SK-N-SH treated with all-trans-retinoic acid at 6 μM for 48 hours (cell line): Measurements from ENCODE around the gene DAB2.
"Not testable (repeated sequence)": the region's sequence is repeated elsewhere in the genome, so short reads cannot be mapped to it uniquely, and the experiment has no call there.

Source experiments
- ATAC-seq: fragments of 200-7000 bp; cut with Tn5 transposase; 3 replicates; pipeline ENCODE4 v1.9.1; 2020; ENCODE audit warnings: mild to moderate bottlenecking, moderate library complexity
- BACH2 ChIP-seq: fragments of 250-450 bp; sonication (Bioruptor Pico); IDR thresholded peaks from 2 replicates; pipeline ENCODE4 v1.9.0; 2021; ENCODE audit warnings: mild to moderate bottlenecking, borderline replicate concordance
- CSDC2 ChIP-seq: fragments of 250-450 bp; sonication (Bioruptor Pico); IDR thresholded peaks from 2 replicates; pipeline ENCODE4 v1.5.0; 2020; ENCODE audit warnings: mild to moderate bottlenecking, moderate library complexity
- CSRNP3 ChIP-seq: fragments of 250-450 bp; sonication (Bioruptor Pico); IDR thresholded peaks from 2 replicates; pipeline ENCODE4 v1.5.1; 2021; ENCODE audit warnings: mild to moderate bottlenecking, moderate library complexity
- ESRRG ChIP-seq: fragments of 250-450 bp; sonication (Bioruptor Pico); IDR thresholded peaks from 2 replicates; pipeline ENCODE4 v1.6.1; 2021; ENCODE audit warnings: mild to moderate bottlenecking
- GLIS3 ChIP-seq: fragments of 250-450 bp; sonication (Bioruptor Pico); IDR thresholded peaks from 2 replicates; pipeline ENCODE4 v1.5.0; 2020; ENCODE audit warnings: mild to moderate bottlenecking, moderate library complexity
- ISL1 ChIP-seq: fragments of 250-450 bp; sonication (Bioruptor Pico); IDR thresholded peaks from 2 replicates; pipeline ENCODE4 v2.1.2; 2022; ENCODE audit warnings: mild to moderate bottlenecking, moderate library complexity
- OSR1 ChIP-seq: fragments of 250-450 bp; sonication (Bioruptor Pico); IDR thresholded peaks from 2 replicates; pipeline ENCODE4 v1.8.0; 2022; ENCODE audit warnings: moderate library complexity, mild to moderate bottlenecking, inconsistent platforms
- RARB ChIP-seq: fragments of 250-450 bp; sonication (Bioruptor Pico); IDR thresholded peaks from 2 replicates; pipeline ENCODE4 v1.8.0; 2021; ENCODE audit warnings: mild to moderate bottlenecking, moderate library complexity
- TOX ChIP-seq: fragments of 250-450 bp; sonication (Bioruptor Pico); IDR thresholded peaks from 2 replicates; pipeline ENCODE4 v1.8.0; 2021; ENCODE audit warnings: mild to moderate bottlenecking, moderate library complexity, borderline replicate concordance
- ZC3H10 ChIP-seq: fragments of 250-450 bp; sonication (Bioruptor Pico); IDR thresholded peaks from 2 replicates; pipeline ENCODE4 v1.5.1; 2021; ENCODE audit warnings: mild to moderate bottlenecking, moderate library complexity
- ZFP3 ChIP-seq: fragments of 250-450 bp; sonication (Bioruptor Pico); IDR thresholded peaks from 2 replicates; pipeline ENCODE4 v1.5.0; 2020; ENCODE audit warnings: mild to moderate bottlenecking, moderate library complexity
- ZFP30 ChIP-seq: fragments of 450-650 bp; formaldehyde crosslinking; IDR thresholded peaks from 2 replicates; pipeline ENCODE4 v1.5.0; 2022; ENCODE audit warnings: mild to moderate bottlenecking, moderate library complexity
- ZNF70 ChIP-seq: fragments of 450-650 bp; formaldehyde crosslinking; IDR thresholded peaks from 2 replicates; pipeline ENCODE4 v1.5.0; 2020; ENCODE audit warnings: mild to moderate bottlenecking, moderate library complexity
- ZNF8 ChIP-seq: fragments of 450-650 bp; formaldehyde crosslinking; IDR thresholded peaks from 2 replicates; pipeline ENCODE4 v1.5.0; 2020; ENCODE audit warnings: mild to moderate bottlenecking, moderate library complexity
- TF ChIP-seq, protein P1 (sequence below): fragments of 250-450 bp; sonication (Bioruptor Pico); IDR thresholded peaks from 2 replicates; pipeline ENCODE4 v1.8.0; 2021; ENCODE audit warnings: low read depth, mild to moderate bottlenecking, moderate library complexity, borderline replicate concordance
- TF ChIP-seq, protein P2 (sequence below): fragments of 250-450 bp; sonication (Bioruptor Pico); IDR thresholded peaks from 2 replicates; pipeline ENCODE4 v1.5.1; 2020; ENCODE audit warnings: low read depth, mild to moderate bottlenecking, moderate library complexity
- TF ChIP-seq, protein P3 (sequence below): fragments of 250-450 bp; sonication (Bioruptor Pico); IDR thresholded peaks from 2 replicates; pipeline ENCODE4 v1.5.0; 2020; ENCODE audit warnings: mild to moderate bottlenecking, moderate library complexity

The DAB2 gene

DNA sequence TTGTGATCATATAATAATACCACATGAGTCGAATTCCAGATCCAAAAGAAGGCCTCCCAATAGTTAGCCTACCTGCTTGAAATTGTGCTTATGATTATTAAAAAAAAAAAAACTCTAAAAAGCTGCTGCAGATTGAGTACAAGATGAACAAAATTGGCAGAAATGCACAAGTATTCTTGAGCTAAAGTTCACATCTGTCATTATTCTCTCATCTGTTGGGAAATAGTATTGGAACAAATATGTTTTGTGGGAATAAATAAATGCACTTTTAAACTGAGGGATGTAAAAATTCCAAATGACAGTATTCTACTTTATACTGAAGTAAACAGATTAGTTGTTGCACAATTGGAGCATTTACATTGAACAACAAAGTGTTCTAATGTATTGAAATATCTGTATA, 15.7 kb downstream of the DAB2 start:
- TF ChIP-seq ZNF8 (CRISPR knock-in tag): no peak
- TF ChIP-seq CSDC2 (CRISPR knock-in tag): no peak
- TF ChIP-seq RARB: no peak
- TF ChIP-seq, protein P1, sequence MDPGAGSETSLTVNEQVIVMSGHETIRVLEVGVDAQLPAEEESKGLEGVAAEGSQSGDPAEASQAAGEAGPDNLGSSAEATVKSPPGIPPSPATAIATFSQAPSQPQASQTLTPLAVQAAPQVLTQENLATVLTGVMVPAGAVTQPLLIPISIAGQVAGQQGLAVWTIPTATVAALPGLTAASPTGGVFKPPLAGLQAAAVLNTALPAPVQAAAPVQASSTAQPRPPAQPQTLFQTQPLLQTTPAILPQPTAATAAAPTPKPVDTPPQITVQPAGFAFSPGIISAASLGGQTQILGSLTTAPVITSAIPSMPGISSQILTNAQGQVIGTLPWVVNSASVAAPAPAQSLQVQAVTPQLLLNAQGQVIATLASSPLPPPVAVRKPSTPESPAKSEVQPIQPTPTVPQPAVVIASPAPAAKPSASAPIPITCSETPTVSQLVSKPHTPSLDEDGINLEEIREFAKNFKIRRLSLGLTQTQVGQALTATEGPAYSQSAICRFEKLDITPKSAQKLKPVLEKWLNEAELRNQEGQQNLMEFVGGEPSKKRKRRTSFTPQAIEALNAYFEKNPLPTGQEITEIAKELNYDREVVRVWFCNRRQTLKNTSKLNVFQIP (CRISPR knock-in tag): no peak
- no peak for TF ChIP-seq TOX (CRISPR knock-in tag)
- no peak for TF ChIP-seq ESRRG (CRISPR knock-in tag)
- no peak for TF ChIP-seq BACH2
- TF ChIP-seq CSRNP3 (CRISPR knock-in tag): no peak
- no peak for TF ChIP-seq ZFP3 (CRISPR knock-in tag)
- TF ChIP-seq ZFP30 (CRISPR knock-in tag): no peak
- TF ChIP-seq GLIS3 (CRISPR knock-in tag): no peak
- TF ChIP-seq, protein P2, sequence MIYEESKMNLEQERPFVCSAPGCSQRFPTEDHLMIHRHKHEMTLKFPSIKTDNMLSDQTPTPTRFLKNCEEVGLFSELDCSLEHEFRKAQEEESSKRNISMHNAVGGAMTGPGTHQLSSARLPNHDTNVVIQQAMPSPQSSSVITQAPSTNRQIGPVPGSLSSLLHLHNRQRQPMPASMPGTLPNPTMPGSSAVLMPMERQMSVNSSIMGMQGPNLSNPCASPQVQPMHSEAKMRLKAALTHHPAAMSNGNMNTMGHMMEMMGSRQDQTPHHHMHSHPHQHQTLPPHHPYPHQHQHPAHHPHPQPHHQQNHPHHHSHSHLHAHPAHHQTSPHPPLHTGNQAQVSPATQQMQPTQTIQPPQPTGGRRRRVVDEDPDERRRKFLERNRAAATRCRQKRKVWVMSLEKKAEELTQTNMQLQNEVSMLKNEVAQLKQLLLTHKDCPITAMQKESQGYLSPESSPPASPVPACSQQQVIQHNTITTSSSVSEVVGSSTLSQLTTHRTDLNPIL (CRISPR knock-in tag): no peak
- TF ChIP-seq, protein P3, sequence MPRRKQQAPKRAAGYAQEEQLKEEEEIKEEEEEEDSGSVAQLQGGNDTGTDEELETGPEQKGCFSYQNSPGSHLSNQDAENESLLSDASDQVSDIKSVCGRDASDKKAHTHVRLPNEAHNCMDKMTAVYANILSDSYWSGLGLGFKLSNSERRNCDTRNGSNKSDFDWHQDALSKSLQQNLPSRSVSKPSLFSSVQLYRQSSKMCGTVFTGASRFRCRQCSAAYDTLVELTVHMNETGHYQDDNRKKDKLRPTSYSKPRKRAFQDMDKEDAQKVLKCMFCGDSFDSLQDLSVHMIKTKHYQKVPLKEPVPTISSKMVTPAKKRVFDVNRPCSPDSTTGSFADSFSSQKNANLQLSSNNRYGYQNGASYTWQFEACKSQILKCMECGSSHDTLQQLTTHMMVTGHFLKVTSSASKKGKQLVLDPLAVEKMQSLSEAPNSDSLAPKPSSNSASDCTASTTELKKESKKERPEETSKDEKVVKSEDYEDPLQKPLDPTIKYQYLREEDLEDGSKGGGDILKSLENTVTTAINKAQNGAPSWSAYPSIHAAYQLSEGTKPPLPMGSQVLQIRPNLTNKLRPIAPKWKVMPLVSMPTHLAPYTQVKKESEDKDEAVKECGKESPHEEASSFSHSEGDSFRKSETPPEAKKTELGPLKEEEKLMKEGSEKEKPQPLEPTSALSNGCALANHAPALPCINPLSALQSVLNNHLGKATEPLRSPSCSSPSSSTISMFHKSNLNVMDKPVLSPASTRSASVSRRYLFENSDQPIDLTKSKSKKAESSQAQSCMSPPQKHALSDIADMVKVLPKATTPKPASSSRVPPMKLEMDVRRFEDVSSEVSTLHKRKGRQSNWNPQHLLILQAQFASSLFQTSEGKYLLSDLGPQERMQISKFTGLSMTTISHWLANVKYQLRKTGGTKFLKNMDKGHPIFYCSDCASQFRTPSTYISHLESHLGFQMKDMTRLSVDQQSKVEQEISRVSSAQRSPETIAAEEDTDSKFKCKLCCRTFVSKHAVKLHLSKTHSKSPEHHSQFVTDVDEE: no peak
- ATAC-seq: no peak

- ATAC-seq: peak; percentile 63
- TF ChIP-seq, protein P2 (CRISPR knock-in tag): no peak
- TF ChIP-seq ZC3H10 (CRISPR knock-in tag) (no peak), ISL1 (CRISPR knock-in tag) (no peak), OSR1 (CRISPR knock-in tag) (no peak), ZFP3 (CRISPR knock-in tag) (no peak), CSRNP3 (CRISPR knock-in tag) (no peak), TOX (CRISPR knock-in tag) (no peak), ZNF70 (CRISPR knock-in tag) (no peak), BACH2 (no peak)
- TF ChIP-seq, protein P3: no peak
- TF ChIP-seq, all 23 proteins: peak for 0
Measured at GRCh38 chr5:39405083-39405843, 19.5 kb downstream of the DAB2 start.

DNA sequence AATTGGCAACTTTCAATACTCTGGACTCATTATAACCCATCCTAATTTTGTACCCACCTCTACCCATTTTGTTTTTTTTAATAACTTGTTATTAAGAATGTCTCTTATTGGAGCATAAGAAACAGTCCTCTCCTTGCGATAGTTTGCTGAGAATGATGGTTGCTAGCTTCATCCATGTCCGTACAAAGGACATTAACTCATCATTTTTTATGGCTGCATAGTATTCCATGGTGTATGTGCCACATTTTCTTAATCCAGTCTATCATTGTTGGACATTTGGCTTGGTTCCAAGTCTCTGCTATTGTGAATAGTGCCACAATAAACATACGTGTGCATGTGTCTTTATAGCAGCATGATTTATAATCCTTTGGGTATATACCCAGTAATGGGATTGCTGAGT, 21.0 kb downstream of the DAB2 start:
- ATAC-seq: not testable (repeated sequence)

- ATAC-seq: not testable (repeated sequence)
Measured at GRCh38 chr5:39402140-39402539, 22.6 kb downstream of the DAB2 start.
